Ishikawa (cell line): ENCODE results near the gene ESF1.

Experiments used
- CEBPB ChIP-seq: IDR thresholded peaks from 2 replicates; pipeline ENCODE4 v1.6.1; 2012
- CREB1 ChIP-seq: IDR thresholded peaks from 2 replicates; pipeline ENCODE4 v1.6.1; 2012; ENCODE audit warnings: low read depth
- EP300 ChIP-seq: IDR thresholded peaks from 2 replicates; pipeline ENCODE4 v1.6.1; 2012; ENCODE audit warnings: borderline replicate concordance
- FOXM1 ChIP-seq: IDR thresholded peaks from 2 replicates; pipeline ENCODE4 v1.6.1; 2012; ENCODE audit warnings: low read depth, borderline replicate concordance
- NFIC ChIP-seq: IDR thresholded peaks from 2 replicates; pipeline ENCODE4 v1.6.1; 2012
- RAD21 ChIP-seq: IDR thresholded peaks from 2 replicates; pipeline ENCODE4 v1.6.1; 2012; ENCODE audit warnings: low read depth
- TAF1 ChIP-seq: IDR thresholded peaks from 2 replicates; pipeline ENCODE4 v1.6.1; 2012; ENCODE audit warnings: low read depth, mild to moderate bottlenecking
- TEAD4 ChIP-seq: IDR thresholded peaks from 2 replicates; pipeline ENCODE4 v1.6.1; 2012
- YY1 ChIP-seq: IDR thresholded peaks from 2 replicates; pipeline ENCODE4 v1.6.1; 2012; ENCODE audit warnings: low read depth
- ZBTB7A ChIP-seq: IDR thresholded peaks from 2 replicates; pipeline ENCODE4 v1.6.1; 2012; ENCODE audit warnings: low read depth
- TF ChIP-seq, protein P1 (sequence below): IDR thresholded peaks from 2 replicates; pipeline ENCODE4 v1.6.1; 2012; ENCODE audit warnings: low read depth, mild to moderate bottlenecking
- TF ChIP-seq, protein P2 (sequence below): IDR thresholded peaks from 2 replicates; pipeline ENCODE4 v1.6.1; 2012

DNA sequence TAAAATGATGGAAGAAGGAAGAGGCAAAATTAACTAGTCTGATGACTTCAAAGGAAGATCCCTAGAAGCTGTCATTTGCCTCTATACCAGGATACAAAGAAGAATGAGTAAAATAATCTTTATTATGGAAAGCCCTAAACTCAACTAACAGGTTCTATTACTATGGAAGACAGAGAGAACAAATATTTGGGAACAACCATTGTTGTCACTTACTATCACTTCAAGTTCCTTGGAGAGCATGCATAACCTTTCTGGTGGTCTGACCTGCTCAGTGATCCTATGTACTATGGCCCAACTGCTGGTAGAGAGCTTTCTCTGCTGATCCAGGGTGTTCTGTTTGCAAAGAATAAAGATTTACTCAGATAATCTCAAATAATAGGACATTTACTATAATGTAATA, 83.2 kb downstream of the ESF1 start:
- no peak for TF ChIP-seq CEBPB
- no peak for TF ChIP-seq NFIC
- TF ChIP-seq, protein P1, sequence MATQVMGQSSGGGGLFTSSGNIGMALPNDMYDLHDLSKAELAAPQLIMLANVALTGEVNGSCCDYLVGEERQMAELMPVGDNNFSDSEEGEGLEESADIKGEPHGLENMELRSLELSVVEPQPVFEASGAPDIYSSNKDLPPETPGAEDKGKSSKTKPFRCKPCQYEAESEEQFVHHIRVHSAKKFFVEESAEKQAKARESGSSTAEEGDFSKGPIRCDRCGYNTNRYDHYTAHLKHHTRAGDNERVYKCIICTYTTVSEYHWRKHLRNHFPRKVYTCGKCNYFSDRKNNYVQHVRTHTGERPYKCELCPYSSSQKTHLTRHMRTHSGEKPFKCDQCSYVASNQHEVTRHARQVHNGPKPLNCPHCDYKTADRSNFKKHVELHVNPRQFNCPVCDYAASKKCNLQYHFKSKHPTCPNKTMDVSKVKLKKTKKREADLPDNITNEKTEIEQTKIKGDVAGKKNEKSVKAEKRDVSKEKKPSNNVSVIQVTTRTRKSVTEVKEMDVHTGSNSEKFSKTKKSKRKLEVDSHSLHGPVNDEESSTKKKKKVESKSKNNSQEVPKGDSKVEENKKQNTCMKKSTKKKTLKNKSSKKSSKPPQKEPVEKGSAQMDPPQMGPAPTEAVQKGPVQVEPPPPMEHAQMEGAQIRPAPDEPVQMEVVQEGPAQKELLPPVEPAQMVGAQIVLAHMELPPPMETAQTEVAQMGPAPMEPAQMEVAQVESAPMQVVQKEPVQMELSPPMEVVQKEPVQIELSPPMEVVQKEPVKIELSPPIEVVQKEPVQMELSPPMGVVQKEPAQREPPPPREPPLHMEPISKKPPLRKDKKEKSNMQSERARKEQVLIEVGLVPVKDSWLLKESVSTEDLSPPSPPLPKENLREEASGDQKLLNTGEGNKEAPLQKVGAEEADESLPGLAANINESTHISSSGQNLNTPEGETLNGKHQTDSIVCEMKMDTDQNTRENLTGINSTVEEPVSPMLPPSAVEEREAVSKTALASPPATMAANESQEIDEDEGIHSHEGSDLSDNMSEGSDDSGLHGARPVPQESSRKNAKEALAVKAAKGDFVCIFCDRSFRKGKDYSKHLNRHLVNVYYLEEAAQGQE, result no peak
- TF ChIP-seq, protein P2, sequence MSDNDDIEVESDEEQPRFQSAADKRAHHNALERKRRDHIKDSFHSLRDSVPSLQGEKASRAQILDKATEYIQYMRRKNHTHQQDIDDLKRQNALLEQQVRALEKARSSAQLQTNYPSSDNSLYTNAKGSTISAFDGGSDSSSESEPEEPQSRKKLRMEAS, result no peak
- no peak for TF ChIP-seq ZBTB7A
- no peak for TF ChIP-seq CREB1
- TF ChIP-seq TEAD4, result no peak
- no peak for TF ChIP-seq EP300
- no peak for TF ChIP-seq YY1
- TF ChIP-seq TAF1, result no peak
- TF ChIP-seq RAD21, result no peak
- no peak for TF ChIP-seq FOXM1
